ENCODE measurements around the gene MARCHF11.

- TF ChIP-seq EZH2 (IDR thresholded peaks at IDR 0.05; ENCODE audit: insufficient read depth, poor library complexity, severe bottlenecking) (no peak), EZH2phosphoT487 (IDR thresholded peaks at IDR 0.05; ENCODE audit: insufficient read depth, low read depth) (no peak)
Observed at GRCh38 chr5:16066320-16066719, 113.3 kb downstream of the MARCHF11 start.

Data from GM23248 (cell line).